BJ (cell line): Measurements from ENCODE around the gene BMAL1. TPM values are rescaled to one million over a fixed set of nuclear protein-coding genes. Genes with fewer than 3 reads are reported as not detected.

ENCODE experiments used
- CTCF ChIA-PET: fragments of 350-600 bp; formaldehyde crosslinking; extraction: SDS; loops from one replicate; lab custom pipeline; 2021; ENCODE audit warnings: antibody characterized with exemption, inconsistent platforms; lab: Yijun Ruan, JAX
- POLR2A ChIA-PET: fragments of 300-600 bp; sonication (Branson Sonifier 250); formaldehyde crosslinking; extraction: SDS; loops from one replicate; lab custom pipeline; 2021; ENCODE audit warnings: antibody characterized with exemption; lab: Charles Lee
- DNase-seq: peaks from one replicate; pipeline ENCODE4 v3.0.0-alpha.2; 2011; ENCODE audit warnings: low read depth
- H3K27me3 ChIP-seq: 2 replicates; pipeline ENCODE4 v1.6.0; 2011; ENCODE audit warnings: low read length; ENCODE audit not compliant: control insufficient read depth, insufficient read depth
- H3K36me3 ChIP-seq: 2 replicates; pipeline ENCODE4 v1.5.1; 2011; ENCODE audit warnings: low read length; ENCODE audit not compliant: control insufficient read depth, insufficient read depth
- H3K4me3 ChIP-seq: 2 replicates; pipeline ENCODE4 v1.5.1; 2011; ENCODE audit warnings: low read depth, mild to moderate bottlenecking, control low read depth, low read length
- CTCF ChIP-seq: IDR thresholded peaks from 2 replicates; pipeline ENCODE4 v1.5.1; 2011; ENCODE audit warnings: low read depth, mild to moderate bottlenecking, control low read depth, inconsistent platforms, low read length, moderate library complexity; ENCODE audit not compliant: insufficient read depth
- polyA plus RNA-seq: library from polyadenylated mRNA; depleted of rRNA; stranded (reverse); fragments of >200 nt; gene quantifications from 2 replicates; pipeline ENCODE4 v1.2.3, GENCODE V29; 2011

BMAL1 gene
- polyA plus RNA-seq, 1 experiment, result 6.1 TPM

GRCh38 chr11:13328286-13328685, 50.7 kb downstream of the BMAL1 start:
- no peaks in the 10 kb centered on the region for H3K27me3 ChIP-seq
- TF ChIP-seq CTCF, result no peak
- no peak overlapping the region for H3K4me3 ChIP-seq
- POLR2A ChIA-PET, result no interaction called here
- no peak for DNase-seq
- H3K36me3 ChIP-seq, result no peaks in the 10 kb centered on the region
- CTCF ChIA-PET, result interaction anchor here (0.6 to 1.6 kb wide), 2 partner anchors 12 to 96 kb away, joined by 3 read pairs; no protein-coding TSS in a partner anchor

- TF ChIP-seq CTCF, result no peak
- no peak for DNase-seq
- POLR2A ChIA-PET, result no interaction called here
- CTCF ChIA-PET, result interaction anchor here (1.8 kb wide), 1 partner anchor 119 kb away, joined by 6 read pairs; no protein-coding TSS in a partner anchor
- no peaks in the 10 kb centered on the region for H3K36me3 ChIP-seq
- no peak overlapping the region for H3K4me3 ChIP-seq
- no peaks in the 10 kb centered on the region for H3K27me3 ChIP-seq
These were observed 52.2 kb downstream of the BMAL1 start for GRCh38 chr11:13329670-13330356.

- DNase-seq, result no peak
- Histone ChIP-seq H3K27me3 (no peaks in the 10 kb centered on the region), H3K4me3 (no peak overlapping the region), H3K36me3 (no peaks in the 10 kb centered on the region)
- no peak for TF ChIP-seq CTCF
- CTCF ChIA-PET, result interaction anchor here (1.1 to 8.7 kb wide), 3 partner anchors 52 to 122 kb away, joined by 4 to 57 read pairs (median 5); no protein-coding TSS in a partner anchor
- POLR2A ChIA-PET, result no interaction called here
These were observed 54.5 kb downstream of the BMAL1 start for GRCh38 chr11:13332124-13332523.

GRCh38 chr11:13333456-13333957, 55.9 kb downstream of the BMAL1 start:
- no peaks in the 10 kb centered on the region for H3K27me3 ChIP-seq
- no peak overlapping the region for H3K4me3 ChIP-seq
- POLR2A ChIA-PET, result no interaction called here
- DNase-seq, result no peak
- no peaks in the 10 kb centered on the region for H3K36me3 ChIP-seq
- CTCF ChIA-PET, result interaction anchor here (0.5 to 8.7 kb wide), 5 partner anchors 10 to 118 kb away, joined by 3 to 57 read pairs (median 19); no protein-coding TSS in a partner anchor
- no peak for TF ChIP-seq CTCF

- TF ChIP-seq CTCF, result no peak
- no peak overlapping the region for H3K4me3 ChIP-seq
- no peaks in the 10 kb centered on the region for H3K27me3 ChIP-seq
- H3K36me3 ChIP-seq, result no peaks in the 10 kb centered on the region
- POLR2A ChIA-PET, result no interaction called here
- DNase-seq, result no peak
- CTCF ChIA-PET, result interaction anchor here (0.5 to 8.7 kb wide), 16 partner anchors 10 to 148 kb away, joined by 3 to 93 read pairs (median 5); no protein-coding TSS in a partner anchor
These were observed 56.6 kb downstream of the BMAL1 start for GRCh38 chr11:13334034-13334786.
